Activated effector memory CD4-positive, alpha-beta T cell treated with Interleukin-2 at 50 U/mL for 16 hours (primary cell): ENCODE data around the gene AEBP1.

Source experiments
- DNase-seq: peaks from one replicate; pipeline ENCODE4 v3.0.0-alpha.2; 2020

The AEBP1 gene

GRCh38 chr7:44158096-44158872 lies 54.1 kb downstream of the AEBP1 start:
- DNase-seq: no peak

GRCh38 chr7:44158873-44159631 lies 54.9 kb downstream of the AEBP1 start:
- DNase-seq: no peak

DNA sequence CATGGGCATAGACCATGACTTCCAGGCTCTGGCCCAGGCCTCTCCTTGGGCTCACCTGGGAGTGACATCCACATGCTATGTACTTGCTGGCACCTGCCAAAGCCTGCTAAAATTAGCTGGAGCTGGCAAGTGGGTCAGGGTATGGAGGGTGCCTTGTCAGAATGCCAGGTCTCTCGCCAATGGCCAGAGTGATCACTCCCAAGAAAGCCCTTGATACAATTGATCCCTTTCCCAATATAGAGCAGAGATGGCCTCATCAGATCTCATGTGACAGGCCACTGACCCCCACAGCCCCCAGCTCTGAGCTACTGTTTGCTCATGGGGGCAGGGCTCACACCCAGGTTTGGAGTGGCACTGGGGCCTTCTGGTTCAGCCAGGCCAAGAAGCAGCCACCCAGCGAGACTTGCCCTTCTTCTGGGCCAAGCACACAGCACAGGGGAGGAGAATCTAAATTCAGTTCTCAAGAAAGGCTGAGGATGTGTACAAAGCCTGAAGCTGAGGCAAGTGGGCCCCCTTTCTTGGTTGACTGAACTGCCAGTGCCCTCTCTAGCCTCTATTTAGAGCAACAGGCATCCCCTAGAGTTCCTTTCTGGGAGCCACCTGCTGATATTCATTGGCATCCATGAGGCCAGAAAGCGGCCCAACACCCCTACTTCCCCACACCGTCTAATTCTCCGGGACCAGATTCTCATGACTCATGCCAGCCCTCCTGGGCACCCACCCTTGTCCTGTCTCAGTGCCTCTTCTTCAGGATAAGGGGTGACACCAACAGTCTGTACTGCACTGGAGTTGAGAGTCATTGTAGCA lies 55.9 kb downstream of the AEBP1 start:
- no peak for DNase-seq

GRCh38 chr7:44161371-44161770 lies 57.2 kb downstream of the AEBP1 start:
- no peak for DNase-seq

DNA sequence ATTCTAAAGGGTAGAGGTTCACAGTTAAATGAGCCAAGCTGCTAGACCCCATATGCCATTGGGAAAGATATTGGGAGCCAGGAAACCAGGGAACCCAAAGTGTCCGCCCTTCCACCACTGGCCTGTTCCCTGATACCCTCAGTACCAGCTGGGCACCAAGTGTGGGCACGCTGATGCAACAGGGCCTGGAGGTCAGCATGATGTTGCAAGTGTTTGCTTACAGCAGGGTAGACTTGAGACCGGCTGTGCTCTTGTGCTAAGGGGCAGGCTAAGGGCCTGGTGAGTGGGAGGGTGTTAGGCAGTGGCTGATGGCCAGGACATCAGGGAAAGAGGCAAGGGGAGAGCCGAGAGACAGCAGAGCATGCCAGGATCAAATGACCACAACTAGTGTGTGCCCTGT lies 58.0 kb downstream of the AEBP1 start:
- DNase-seq: no peak

GRCh38 chr7:44162785-44163395 lies 58.7 kb downstream of the AEBP1 start:
- no peak for DNase-seq

DNA sequence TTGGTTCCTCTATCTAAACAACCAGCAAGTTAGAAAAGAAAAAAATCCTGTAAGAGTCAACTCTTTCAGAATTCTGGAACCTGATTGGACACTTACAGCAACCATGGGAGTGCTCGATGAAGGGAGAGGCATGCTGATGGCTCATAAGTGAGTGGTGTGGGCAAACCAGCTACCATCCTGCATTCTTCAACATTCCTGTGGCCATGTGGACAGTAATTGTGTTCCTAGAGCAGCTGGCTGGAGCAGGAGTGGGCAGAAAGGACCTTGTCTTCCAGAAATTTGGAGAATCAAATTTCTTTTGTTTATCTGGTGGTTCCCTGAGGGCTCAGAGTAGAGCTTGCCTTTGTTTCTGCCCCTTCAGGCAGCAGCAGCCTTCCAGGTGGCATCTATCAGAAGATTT lies 59.4 kb downstream of the AEBP1 start:
- no peak for DNase-seq
